C1 segment of cervical spinal cord (tissue), 14 donors: ENCODE measurements around the gene SLC18A2.

Experiments used
- DNase-seq, 14 donors: peaks; one replicate each; lab custom pipeline; 2025; lab: John Stamatoyannopoulos, UW

The SLC18A2 gene

GRCh38 chr10:117237401-117237991 is 3.4 kb upstream of the SLC18A2 start:
- DNase-seq, result no peak

- DNase-seq, result no peak
These were observed 1.9 kb upstream of the SLC18A2 start for GRCh38 chr10:117239051-117239450.

GRCh38 chr10:117239721-117240620 is 943 bp upstream of the SLC18A2 start:
- DNase-seq, result no peak

- no peak for DNase-seq
These were observed 888 bp downstream of the SLC18A2 start for GRCh38 chr10:117241541-117242462.

GRCh38 chr10:117242463-117242832 is 1.5 kb downstream of the SLC18A2 start:
- no peak for DNase-seq

- no peak for DNase-seq
These were observed 6.2 kb downstream of the SLC18A2 start for GRCh38 chr10:117246997-117247671.

- no peak for DNase-seq
These were observed 8.0 kb downstream of the SLC18A2 start for GRCh38 chr10:117248750-117249465.

- no peak for DNase-seq
These were observed 8.7 kb downstream of the SLC18A2 start for GRCh38 chr10:117249493-117250093.

GRCh38 chr10:117250411-117250810 is 9.5 kb downstream of the SLC18A2 start:
- DNase-seq, result no peak

GRCh38 chr10:117253908-117254307 is 13.0 kb downstream of the SLC18A2 start:
- DNase-seq, result no peak

GRCh38 chr10:117254338-117254737 is 13.4 kb downstream of the SLC18A2 start:
- no peak for DNase-seq

- no peak for DNase-seq
These were observed 14.1 kb downstream of the SLC18A2 start for GRCh38 chr10:117254774-117255735.

- DNase-seq, result no peak
These were observed 15.0 kb downstream of the SLC18A2 start for GRCh38 chr10:117255835-117256460.

- DNase-seq, result no peak
These were observed 16.0 kb downstream of the SLC18A2 start for GRCh38 chr10:117256910-117257309.

- DNase-seq, result no peak
These were observed 16.8 kb downstream of the SLC18A2 start for GRCh38 chr10:117257721-117258120.

GRCh38 chr10:117259279-117259678 is 18.4 kb downstream of the SLC18A2 start:
- no peak for DNase-seq

GRCh38 chr10:117260084-117260483 is 19.2 kb downstream of the SLC18A2 start:
- DNase-seq, result no peak

- DNase-seq, result no peak
These were observed 20.6 kb downstream of the SLC18A2 start for GRCh38 chr10:117261501-117261900.
